ENCODE results near the gene JAK2.

The JAK2 gene

DNA sequence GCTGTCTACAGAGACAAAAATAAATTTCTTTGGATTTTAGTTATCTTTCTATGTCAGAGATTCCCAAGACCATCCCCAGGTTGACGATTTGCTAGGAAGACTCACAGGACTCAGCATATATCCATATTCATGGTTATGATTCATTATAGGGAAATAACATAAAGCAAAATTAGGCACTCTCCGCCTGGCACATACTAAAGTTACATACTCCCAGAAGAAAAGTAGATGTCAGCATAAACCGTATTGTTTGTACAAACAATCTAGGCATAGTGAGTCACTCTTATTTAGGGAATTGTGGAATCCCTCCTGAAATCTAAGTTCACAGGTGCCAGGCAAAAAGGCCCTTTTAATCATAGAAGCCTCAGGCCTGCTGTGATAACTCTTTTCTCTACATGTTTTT is 137.4 kb downstream of the JAK2 start:
- Histone ChIP-seq H4K5ac (ENCODE audit: low read length) (no peak overlapping the region), H3K4me2 (ENCODE audit: low read length) (no peak overlapping the region), H3K18ac (ENCODE audit: low read length) (no peak overlapping the region), H3K9ac (ENCODE audit: low read length) (no peak overlapping the region), H3K23ac (ENCODE audit: low read length) (no peak overlapping the region), H3K79me1 (ENCODE audit: low read length) (no peaks in the 10 kb centered on the region), H3K4ac (ENCODE audit: low read depth, low read length) (no peak overlapping the region), H2BK120ac (ENCODE audit: low read depth, low read length) (no peak overlapping the region), H3K4me3 (ENCODE audit: low read length) (no peak overlapping the region), H3K27me3 (ENCODE audit: insufficient read depth, low read length, poor library complexity) (no peaks in the 10 kb centered on the region), H4K8ac (ENCODE audit: low read depth, low read length) (no peak overlapping the region), H3K4me1 (ENCODE audit: control insufficient read depth, low read depth, low read length) (no peaks in the 10 kb centered on the region), H2AK5ac (ENCODE audit: low read length) (no peak overlapping the region), H3K36me3 (ENCODE audit: control insufficient read depth, insufficient read depth, low read length) (no peaks in the 10 kb centered on the region), H3K27ac (ENCODE audit: low read depth, low read length) (no peak overlapping the region), H3K79me2 (ENCODE audit: control insufficient read depth, insufficient read depth, low read length) (no peaks in the 10 kb centered on the region), H3K56ac (ENCODE audit: low read length) (no peak overlapping the region), H2BK15ac (replicated peaks; ENCODE audit: low read depth) (no peak overlapping the region), H2BK5ac (ENCODE audit: low read length) (no peak overlapping the region)
- no CpG with 5 or more reads among the region's 3 CpGs for WGBS (ENCODE audit: extremely low coverage, insufficient coverage, low lambda C conversion rate)
- DNase-seq = no peak

DNA sequence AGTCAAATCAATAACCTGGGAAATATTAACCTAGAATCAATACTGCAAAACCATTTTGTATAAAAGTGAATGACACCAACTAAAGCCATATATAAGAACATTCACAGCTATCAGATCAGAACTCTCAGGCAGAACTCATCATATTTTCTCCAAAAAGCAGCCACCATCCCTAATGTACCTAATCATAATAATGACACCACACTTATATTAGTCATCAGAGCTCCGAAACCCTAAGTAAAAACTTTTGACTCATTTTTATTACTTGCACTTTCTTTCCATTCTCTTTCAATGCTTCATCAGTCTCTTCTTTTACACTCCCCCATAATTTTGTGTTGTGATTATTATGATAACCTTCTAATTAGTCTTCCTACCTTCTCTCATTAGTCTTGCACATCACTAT is 155.1 kb downstream of the JAK2 start:
- Histone ChIP-seq H4K5ac (ENCODE audit: low read length) (no peak overlapping the region), H3K27me3 (ENCODE audit: insufficient read depth, low read length, poor library complexity) (no peaks in the 10 kb centered on the region), H3K4me3 (ENCODE audit: low read length) (no peak overlapping the region), H3K18ac (ENCODE audit: low read length) (no peak overlapping the region), H3K79me2 (ENCODE audit: control insufficient read depth, insufficient read depth, low read length) (no peaks in the 10 kb centered on the region), H3K56ac (ENCODE audit: low read length) (no peak overlapping the region), H3K79me1 (ENCODE audit: low read length) (no peaks in the 10 kb centered on the region), H3K4me2 (ENCODE audit: low read length) (no peak overlapping the region), H2BK15ac (replicated peaks; ENCODE audit: low read depth) (no peak overlapping the region), H2BK5ac (ENCODE audit: low read length) (no peak overlapping the region), H3K36me3 (ENCODE audit: control insufficient read depth, insufficient read depth, low read length) (no peaks in the 10 kb centered on the region), H2BK120ac (ENCODE audit: low read depth, low read length) (no peak overlapping the region), H3K4ac (ENCODE audit: low read depth, low read length) (no peak overlapping the region), H2AK5ac (ENCODE audit: low read length) (no peak overlapping the region), H3K23ac (ENCODE audit: low read length) (no peak overlapping the region), H3K9ac (ENCODE audit: low read length) (no peak overlapping the region), H4K8ac (ENCODE audit: low read depth, low read length) (no peak overlapping the region), H3K27ac (ENCODE audit: low read depth, low read length) (no peak overlapping the region), H3K4me1 (ENCODE audit: control insufficient read depth, low read depth, low read length) (no peaks in the 10 kb centered on the region)
- no peak for DNase-seq
- no CpG with 5 or more reads among the region's 1 CpG for WGBS (ENCODE audit: extremely low coverage, insufficient coverage, low lambda C conversion rate)

- no CpG with 5 or more reads among the region's 7 CpGs for WGBS (ENCODE audit: extremely low coverage, insufficient coverage, low lambda C conversion rate)
- Histone ChIP-seq H3K79me1 (ENCODE audit: low read length) (no peaks in the 10 kb centered on the region), H2BK120ac (ENCODE audit: low read depth, low read length) (no peak overlapping the region), H2BK5ac (ENCODE audit: low read length) (no peak overlapping the region), H3K4me1 (ENCODE audit: control insufficient read depth, low read depth, low read length) (no peaks in the 10 kb centered on the region), H3K23ac (ENCODE audit: low read length) (no peak overlapping the region), H3K18ac (ENCODE audit: low read length) (no peak overlapping the region), H2AK5ac (ENCODE audit: low read length) (no peak overlapping the region), H3K9ac (ENCODE audit: low read length) (no peak overlapping the region), H3K56ac (ENCODE audit: low read length) (no peak overlapping the region), H4K8ac (ENCODE audit: low read depth, low read length) (no peak overlapping the region), H3K27ac (ENCODE audit: low read depth, low read length) (no peak overlapping the region), H2BK15ac (replicated peaks; ENCODE audit: low read depth) (no peak overlapping the region), H3K79me2 (ENCODE audit: control insufficient read depth, insufficient read depth, low read length) (no peaks in the 10 kb centered on the region), H3K4me3 (ENCODE audit: low read length) (no peak overlapping the region), H3K4ac (ENCODE audit: low read depth, low read length) (no peak overlapping the region), H4K5ac (ENCODE audit: low read length) (no peak overlapping the region), H3K4me2 (ENCODE audit: low read length) (no peak overlapping the region), H3K36me3 (ENCODE audit: control insufficient read depth, insufficient read depth, low read length) (no peaks in the 10 kb centered on the region), H3K27me3 (ENCODE audit: insufficient read depth, low read length, poor library complexity) (no peaks in the 10 kb centered on the region)
- DNase-seq = no peak
These were observed 159.1 kb downstream of the JAK2 start for GRCh38 chr9:5144217-5144616.

- Histone ChIP-seq H3K36me3 (ENCODE audit: control insufficient read depth, insufficient read depth, low read length) (no peaks in the 10 kb centered on the region), H3K56ac (ENCODE audit: low read length) (no peak overlapping the region)
These were observed 161.2 kb downstream of the JAK2 start for GRCh38 chr9:5146241-5146640.

More at GRCh38 chr9:5146241-5146640, 161.2 kb downstream of the JAK2 start:
- no peak overlapping the region for H3K9ac ChIP-seq (ENCODE audit: low read length)
- no peak overlapping the region for H3K23ac ChIP-seq (ENCODE audit: low read length)
- no peak overlapping the region for H2BK5ac ChIP-seq (ENCODE audit: low read length)
- no CpG with 5 or more reads among the region's 1 CpG for WGBS (ENCODE audit: extremely low coverage, insufficient coverage, low lambda C conversion rate)
- H2BK15ac ChIP-seq (replicated peaks; ENCODE audit: low read depth) = no peak overlapping the region
- no peak overlapping the region for H3K4ac ChIP-seq (ENCODE audit: low read depth, low read length)
- H3K4me3 ChIP-seq (ENCODE audit: low read length) = no peak overlapping the region
- H2BK120ac ChIP-seq (ENCODE audit: low read depth, low read length) = no peak overlapping the region
- H4K8ac ChIP-seq (ENCODE audit: low read depth, low read length) = no peak overlapping the region
- no peak overlapping the region for H4K5ac ChIP-seq (ENCODE audit: low read length)
- H2AK5ac ChIP-seq (ENCODE audit: low read length) = no peak overlapping the region
- H3K4me2 ChIP-seq (ENCODE audit: low read length) = no peak overlapping the region
- H3K27me3 ChIP-seq (ENCODE audit: insufficient read depth, low read length, poor library complexity) = no peaks in the 10 kb centered on the region
- H3K79me1 ChIP-seq (ENCODE audit: low read length) = no peaks in the 10 kb centered on the region
- H3K4me1 ChIP-seq (ENCODE audit: control insufficient read depth, low read depth, low read length) = no peaks in the 10 kb centered on the region
- H3K18ac ChIP-seq (ENCODE audit: low read length) = no peak overlapping the region
- no peaks in the 10 kb centered on the region for H3K79me2 ChIP-seq (ENCODE audit: control insufficient read depth, insufficient read depth, low read length)
- H3K27ac ChIP-seq (ENCODE audit: low read depth, low read length) = no peak overlapping the region
- no peak for DNase-seq

Measured in mesendoderm (in vitro differentiated cells).